Middle frontal gyrus (tissue), 1 donor: ENCODE results near the gene SIRT2.
"Not testable (repeated sequence)": the region's sequence is repeated elsewhere in the genome, so short reads cannot be mapped to it uniquely, and the experiment has no call there.

ENCODE experiments used
- DNase-seq: peaks from one replicate; pipeline ENCODE4 v3.0.0-alpha.2; 2015; ENCODE audit warnings: low spot score; ENCODE audit errors: extremely low spot score

SIRT2 gene

DNA sequence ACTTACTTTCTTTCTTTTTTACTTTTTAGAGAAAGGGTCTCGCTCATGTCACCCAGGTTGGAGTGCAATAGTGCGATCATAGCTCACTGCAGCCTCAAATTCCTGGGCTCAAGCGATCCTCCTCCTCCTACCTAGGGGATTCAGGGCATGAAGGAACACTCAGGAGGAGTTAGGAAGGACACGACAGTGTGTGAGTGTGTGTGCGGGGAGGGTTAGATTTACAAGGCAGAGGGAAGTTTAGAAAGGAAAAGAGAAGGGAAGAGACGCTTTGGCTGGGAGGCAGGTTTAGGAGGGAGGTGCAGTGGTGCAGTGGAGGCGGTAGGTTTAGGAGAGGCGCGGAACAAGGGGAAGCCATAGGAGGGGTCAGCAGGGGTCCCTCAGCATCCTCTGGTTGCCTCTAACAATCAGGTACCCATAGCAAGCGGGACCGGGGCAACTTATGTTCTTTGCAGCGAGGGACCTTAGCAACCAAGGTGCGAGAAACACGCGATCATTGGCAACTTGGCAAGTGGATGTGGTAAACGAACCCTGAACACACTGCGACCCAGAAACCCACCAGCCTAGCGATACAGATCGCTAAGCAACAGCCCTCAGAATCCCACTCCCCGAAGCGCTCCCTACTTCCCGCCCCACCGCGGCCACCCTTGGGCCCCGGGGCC is 501 bp downstream of the SIRT2 start:
- no peak for DNase-seq

GRCh38 chr19:38894968-38895367 is 4.5 kb downstream of the SIRT2 start:
- DNase-seq, result no peak

- no peak for DNase-seq
Observed at GRCh38 chr19:38893341-38893771, 6.1 kb downstream of the SIRT2 start.

DNA sequence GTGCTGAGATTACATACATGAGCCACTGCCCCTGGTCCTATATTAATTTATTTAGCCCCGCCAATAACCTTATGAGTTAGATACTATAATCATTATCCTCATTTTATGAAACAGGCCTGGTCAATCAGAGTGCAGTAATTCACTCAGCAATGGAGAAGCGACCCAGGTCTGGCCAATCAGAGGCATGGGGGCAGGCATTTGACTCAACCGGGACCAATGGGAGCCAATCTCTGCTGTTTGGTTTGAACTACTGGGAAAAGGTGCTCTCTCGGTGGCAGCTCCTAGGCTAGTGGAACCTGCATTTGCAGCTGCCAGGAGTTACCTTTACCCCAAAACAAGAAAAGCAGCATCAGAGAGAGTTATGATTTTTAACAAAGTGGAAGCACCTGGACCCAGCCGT is 6.6 kb downstream of the SIRT2 start:
- no peak for DNase-seq

DNA sequence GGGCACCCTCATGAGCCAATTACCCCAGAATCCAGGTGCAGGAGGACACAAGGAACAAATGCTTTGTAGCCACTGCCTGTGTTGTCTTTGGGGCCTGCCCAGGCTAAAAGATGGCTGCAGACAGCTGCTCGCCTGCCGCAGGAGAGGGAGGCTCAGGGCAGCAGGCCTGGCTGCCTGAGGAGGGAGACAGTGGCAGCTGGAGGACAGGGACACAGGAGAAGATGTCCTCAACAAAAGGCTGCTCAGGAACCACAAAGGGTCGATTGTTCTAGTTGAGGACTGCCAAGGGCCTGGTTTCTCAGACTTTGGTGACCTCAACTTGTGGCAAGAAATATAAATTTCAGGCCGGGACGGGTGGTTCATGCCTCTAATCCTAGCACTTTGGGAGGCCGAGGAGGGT is 7.6 kb downstream of the SIRT2 start:
- DNase-seq, result peak; percentile 40

GRCh38 chr19:38890686-38891085 is 8.7 kb downstream of the SIRT2 start:
- no peak for DNase-seq

GRCh38 chr19:38889803-38890202 is 9.6 kb downstream of the SIRT2 start:
- no peak for DNase-seq

GRCh38 chr19:38888876-38889275 is 10.5 kb downstream of the SIRT2 start:
- DNase-seq, result no peak

DNA sequence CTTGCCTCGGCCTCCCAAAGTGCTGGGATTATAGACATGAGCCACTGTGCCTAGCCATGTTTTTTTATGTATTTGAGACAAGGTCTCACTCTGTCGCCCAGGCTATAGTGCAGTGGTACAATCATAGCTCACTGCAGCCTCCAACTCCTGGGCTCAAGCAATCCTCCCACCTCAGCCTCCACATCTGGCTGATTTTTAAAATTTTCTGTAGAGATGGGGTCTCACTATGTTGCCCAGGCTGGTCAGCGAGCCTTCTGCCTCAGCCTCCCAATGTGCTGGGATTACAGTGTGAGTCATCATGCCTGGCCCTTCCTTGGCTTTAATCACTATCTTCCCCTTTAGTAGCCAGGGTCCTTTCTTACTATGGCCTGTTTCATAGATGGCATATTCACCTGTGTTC is 14.7 kb downstream of the SIRT2 start:
- not testable (repeated sequence) for DNase-seq

DNA sequence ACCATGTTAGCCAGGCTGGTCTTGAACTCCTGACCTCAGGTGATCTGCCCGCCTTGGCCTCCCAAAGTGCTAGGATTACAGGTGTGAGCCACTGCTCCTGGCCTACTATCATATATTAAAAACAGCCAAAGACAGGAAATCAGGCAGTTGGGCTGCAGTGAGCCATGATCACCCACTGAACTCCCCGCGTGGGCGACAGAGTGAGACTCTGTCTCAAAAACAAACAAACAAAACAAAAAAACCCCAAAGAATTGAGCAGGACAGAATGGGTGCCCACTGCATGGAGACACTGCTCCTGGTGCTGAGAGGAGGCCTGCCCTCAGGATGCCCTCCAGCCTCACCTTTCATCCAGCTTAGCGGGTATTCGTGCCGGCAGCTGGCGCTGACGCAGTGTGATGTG is 16.1 kb downstream of the SIRT2 start:
- DNase-seq, result no peak

GRCh38 chr19:38880882-38881609 is 18.4 kb downstream of the SIRT2 start:
- no peak for DNase-seq

DNA sequence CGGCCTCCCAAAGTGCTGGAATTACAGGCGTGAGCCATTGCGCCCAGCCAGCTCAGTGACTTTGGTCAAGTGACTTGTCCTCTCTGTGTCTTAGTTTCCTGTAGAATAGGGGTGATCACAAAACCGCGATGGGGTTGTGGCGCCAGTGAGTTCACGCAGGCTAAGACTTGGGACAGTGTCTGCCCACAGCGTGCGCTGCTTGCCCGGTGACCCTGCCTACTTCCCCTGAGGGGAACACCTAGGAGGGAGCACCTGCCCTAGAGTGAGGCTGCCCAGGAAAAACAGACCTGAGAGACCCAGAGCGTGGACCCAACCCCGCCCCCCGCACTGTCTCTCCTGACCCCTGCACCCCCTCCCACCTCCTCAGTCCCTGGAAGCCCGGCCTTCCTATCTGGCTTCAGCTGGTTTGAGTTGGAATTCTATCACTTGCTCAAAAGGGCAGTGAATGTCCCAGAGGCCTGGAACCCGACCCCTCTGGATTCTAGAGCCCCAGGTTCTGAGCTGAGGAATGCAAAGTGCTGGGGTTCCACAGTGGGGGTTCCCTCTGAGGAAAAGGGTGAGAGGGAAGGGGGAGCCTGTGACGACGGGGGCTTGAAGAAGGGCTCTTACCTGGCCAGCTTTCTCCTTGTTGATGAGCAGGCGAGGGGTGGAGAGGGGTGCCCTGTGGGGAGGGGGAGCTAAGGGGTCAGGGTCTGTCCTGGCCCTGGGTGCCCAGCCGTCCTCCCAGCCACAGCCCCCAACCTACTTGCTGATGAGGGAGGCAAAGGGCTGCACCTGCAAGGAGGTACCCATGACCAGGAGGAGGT is 19.1 kb downstream of the SIRT2 start:
- DNase-seq, result no peak

DNA sequence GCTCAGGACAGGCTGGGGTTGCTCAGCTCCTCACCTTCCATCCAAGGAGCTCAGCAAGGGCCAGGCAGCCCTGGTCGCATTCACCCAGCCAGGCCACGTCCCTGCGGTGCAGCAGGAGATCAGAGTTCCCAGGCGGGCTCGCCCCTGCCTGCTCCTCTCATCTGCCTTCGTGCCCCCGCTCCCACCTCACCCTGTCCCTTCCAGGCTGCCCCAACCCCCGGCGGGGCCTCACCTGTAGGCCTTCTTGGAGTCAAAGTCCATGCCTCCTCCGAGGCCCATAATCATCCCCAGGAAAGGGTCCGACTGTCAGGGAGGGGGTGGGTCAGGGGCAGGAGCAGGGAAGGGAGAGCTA is 20.0 kb downstream of the SIRT2 start:
- DNase-seq, result no peak

DNA sequence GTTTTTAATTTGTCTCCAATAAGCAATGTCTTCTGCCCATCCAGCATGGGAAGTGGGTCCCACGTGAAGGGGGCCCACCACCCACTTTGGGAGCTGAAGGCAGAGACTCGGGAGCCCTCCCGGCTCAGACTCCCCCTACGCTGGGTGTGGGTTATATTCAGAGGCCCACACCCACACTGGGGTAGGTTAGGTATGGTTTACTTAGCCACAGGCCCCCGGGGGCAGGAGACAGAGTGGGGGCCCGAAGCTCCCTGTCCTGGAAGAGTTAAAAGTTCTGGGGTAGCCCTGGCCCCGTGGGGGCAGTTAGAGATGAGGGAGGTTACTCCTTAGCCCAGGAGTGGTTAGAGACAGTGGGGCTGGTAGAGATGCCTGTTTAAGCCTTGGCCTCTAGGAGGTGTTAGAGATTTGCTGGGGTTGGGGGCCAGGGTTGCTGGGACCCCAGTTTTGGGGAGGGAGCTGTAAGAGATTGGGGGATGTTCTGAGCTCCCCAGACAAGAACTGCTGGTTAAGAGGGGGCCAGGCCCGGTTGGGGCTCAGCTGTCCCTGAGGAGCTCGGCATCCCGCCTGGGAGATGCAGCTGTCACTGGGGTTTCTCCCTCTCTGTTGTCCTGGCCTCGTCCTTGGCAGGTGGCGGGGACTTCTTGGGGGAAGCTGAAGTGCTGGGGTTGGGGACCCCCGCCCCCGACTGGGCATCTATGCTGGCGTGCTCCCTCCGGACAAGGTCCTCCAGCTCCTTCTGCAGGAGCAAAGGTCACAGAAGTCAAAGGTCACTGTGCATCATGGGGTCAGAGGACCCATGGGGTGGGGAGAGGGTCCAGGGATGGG is 20.6 kb downstream of the SIRT2 start:
- DNase-seq, result no peak

GRCh38 chr19:38877781-38878574 is 21.4 kb downstream of the SIRT2 start, which contains the start of gene RINL:
TSS of gene RINL (minus strand) at chr19:38878275. CDS start at chr19:38876742, 1,533 bp downstream.
- DNase-seq, result no peak

DNA sequence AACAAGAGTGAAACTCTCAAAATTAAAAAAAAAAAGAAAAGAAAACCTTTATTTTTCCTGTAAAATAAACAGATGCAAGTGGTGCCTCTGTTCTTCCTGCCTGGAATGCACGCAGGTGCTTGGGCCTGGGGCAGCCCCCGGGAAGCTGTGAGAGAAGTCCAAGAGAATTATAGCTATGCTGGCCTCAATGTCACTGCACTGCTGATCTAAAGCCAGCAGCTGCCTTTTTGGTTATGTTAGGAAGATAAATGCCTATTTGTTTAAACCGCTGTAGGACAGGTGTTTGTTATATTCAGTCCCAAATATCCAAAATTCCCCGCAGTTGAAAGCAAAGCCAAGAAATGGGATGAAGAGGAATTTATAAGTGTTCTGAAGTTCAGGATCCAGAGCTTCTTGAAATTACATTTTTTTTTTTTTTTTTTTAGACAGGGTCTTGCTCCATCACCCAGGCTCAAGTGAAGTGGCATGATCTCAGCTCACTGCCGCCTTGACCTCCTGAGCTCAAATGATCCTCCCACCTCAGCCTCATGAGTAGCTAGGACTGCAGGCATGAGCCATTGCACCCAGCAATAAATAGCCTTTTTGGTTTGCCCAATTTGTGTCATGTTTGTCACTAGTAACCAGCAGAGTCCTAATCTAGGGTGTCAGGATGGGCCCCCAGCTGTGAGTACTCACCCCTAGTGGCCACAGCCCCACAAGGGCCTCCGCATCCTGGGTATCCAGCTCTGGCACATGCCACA is 23.6 kb downstream of the SIRT2 start:
- DNase-seq, result no peak

DNA sequence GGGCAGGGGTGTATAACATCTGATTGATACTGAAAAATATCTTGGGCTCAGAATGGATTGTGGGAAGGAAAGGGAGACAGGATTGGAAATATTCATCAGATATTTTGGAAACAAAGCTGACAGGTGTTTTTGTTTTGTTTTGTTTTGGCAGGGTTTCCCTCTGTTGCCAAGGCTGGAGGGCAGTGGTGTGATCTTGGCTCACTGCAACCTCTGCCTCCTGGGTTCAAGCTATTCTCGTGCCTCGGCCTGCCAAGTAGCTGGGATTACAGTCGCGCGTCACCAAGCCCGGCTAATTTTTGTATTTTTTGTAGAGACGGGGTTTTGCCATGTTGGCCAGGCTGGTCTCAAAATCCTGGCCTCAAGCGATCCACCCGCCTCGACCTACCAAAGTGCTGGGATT is 26.0 kb downstream of the SIRT2 start:
- DNase-seq, result not testable (repeated sequence)

DNA sequence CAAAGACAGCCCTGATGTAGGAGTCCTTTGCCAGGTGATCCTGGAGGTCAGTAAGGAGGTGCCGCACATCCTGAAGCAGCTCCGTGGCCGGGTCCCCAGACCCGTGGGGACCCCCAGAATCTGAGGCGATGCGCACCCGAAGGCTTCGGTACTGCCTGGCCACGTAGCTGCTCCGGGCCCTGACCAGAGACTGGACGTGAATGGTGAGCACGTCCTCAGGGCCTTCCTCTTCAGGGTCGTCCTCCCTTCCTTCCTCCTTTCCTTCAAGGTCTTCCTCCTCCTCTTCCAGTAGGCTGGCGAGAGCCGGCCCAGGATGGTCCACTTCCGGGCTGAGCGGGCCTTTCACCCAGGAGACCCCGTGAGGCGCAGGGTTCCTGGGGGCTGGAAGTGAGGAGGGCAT is 28.8 kb downstream of the SIRT2 start:
- DNase-seq, result no peak

- DNase-seq, result no peak
Observed at GRCh38 chr19:38869836-38870607, 29.4 kb downstream of the SIRT2 start.
